CD14-positive monocyte (primary cell): ENCODE data around the gene CAMK4. TPM values are rescaled to one million over a fixed set of nuclear protein-coding genes. Genes with fewer than 3 reads are reported as not detected.
"Not testable (repeated sequence)": the region's sequence is repeated elsewhere in the genome, so short reads cannot be mapped to it uniquely, and the experiment has no call there.

Experiments
- DNase-seq, 3 donors: peaks; one replicate each; pipeline ENCODE4 v3.0.0-alpha.2; 2011 to 2022
- H2AFZ ChIP-seq: 2 replicates; pipeline ENCODE4 v1.6.0; 2012; ENCODE audit warnings: mild to moderate bottlenecking, low read depth, low read length, inconsistent platforms; ENCODE audit not compliant: insufficient read depth, poor library complexity, severe bottlenecking
- H3K27ac ChIP-seq, 2 donors: 1 replicate in 1 of 2; 2 replicates in 1 of 2; pipeline ENCODE4 v1.5.1; 2012 to 2013; ENCODE audit warnings: low read length in 2 of 2, control low read depth in 1 of 2, inconsistent platforms in 1 of 2, low read depth in 1 of 2, mild to moderate bottlenecking in 1 of 2
- H3K27me3 ChIP-seq, 2 donors: one replicate each; pipeline versions ENCODE4 v1.6.0 to v1.6.1; 2011 to 2013; ENCODE audit warnings: low read length in 2 of 2; ENCODE audit not compliant: control insufficient read depth in 2 of 2, insufficient read depth in 2 of 2
- H3K36me3 ChIP-seq, 2 donors: replicated peaks in 1 of 2; 1 replicate in 1 of 2; 2 replicates in 1 of 2; pipeline versions ENCODE4 v1.5.1 to v1.6.1; 2012 to 2013; ENCODE audit warnings: low read length in 2 of 2, control low read depth in 1 of 2, inconsistent platforms in 1 of 2, mild to moderate bottlenecking in 1 of 2; ENCODE audit not compliant: insufficient read depth in 2 of 2, control insufficient read depth in 1 of 2
- H3K4me1 ChIP-seq, 2 donors: 1 replicate in 1 of 2; 2 replicates in 1 of 2; pipeline versions ENCODE4 v1.5.1 to v1.6.1; 2012 to 2013; ENCODE audit warnings: low read length in 2 of 2, control low read depth in 1 of 2, inconsistent platforms in 1 of 2, mild to moderate bottlenecking in 1 of 2, moderate library complexity in 1 of 2; ENCODE audit not compliant: insufficient read depth in 2 of 2, control insufficient read depth in 1 of 2
- H3K4me2 ChIP-seq: replicated peaks from 2 replicates; pipeline ENCODE3; 2012; ENCODE audit warnings: low read length, moderate library complexity, mild to moderate bottlenecking; ENCODE audit not compliant: poor library complexity, severe bottlenecking; ENCODE audit errors: extremely low read depth
- H3K4me3 ChIP-seq, 3 experiments: fragments of 200-600 bp in 1 of 3; sonication (generic) in 1 of 3; replicated peaks in 1 of 3; 1 replicate in 2 of 3; 2 replicates in 1 of 3; pipeline ENCODE4 v1.5.1; 2011 to 2013; ENCODE audit warnings: low read length in 3 of 3, mild to moderate bottlenecking in 3 of 3, control low read depth in 2 of 3, low read depth in 2 of 3, inconsistent platforms in 1 of 3, moderate library complexity in 1 of 3
- H3K79me2 ChIP-seq: 2 replicates; pipeline ENCODE4 v1.6.0; 2012; ENCODE audit warnings: mild to moderate bottlenecking, control low read depth, inconsistent platforms, low read length, moderate library complexity; ENCODE audit not compliant: insufficient read depth
- H3K9ac ChIP-seq: 2 replicates; pipeline ENCODE4 v1.6.0; 2017; ENCODE audit warnings: low read length, mild to moderate bottlenecking; ENCODE audit not compliant: insufficient read depth, poor library complexity, severe bottlenecking
- H3K9me3 ChIP-seq, 2 donors: replicated peaks in 1 of 2; 1 replicate in 1 of 2; 2 replicates in 1 of 2; pipeline versions ENCODE4 v1.5.1 to v1.6.1; 2012 to 2013; ENCODE audit warnings: low read length in 2 of 2, control low read depth in 1 of 2; ENCODE audit not compliant: control insufficient read depth in 1 of 2, insufficient read depth in 1 of 2
- H4K20me1 ChIP-seq: 2 replicates; pipeline ENCODE4 v1.6.0; 2012; ENCODE audit warnings: mild to moderate bottlenecking, low read length, control low read depth, moderate library complexity; ENCODE audit not compliant: insufficient read depth
- H3K27ac Mint-ChIP-seq, 7 donors: one replicate each; pipeline ENCODE4 v1.8.0; 2020; ENCODE audit warnings: mild to moderate bottlenecking in 7 of 7, mixed read lengths in 7 of 7, moderate library complexity in 6 of 7, inconsistent platforms in 2 of 7
- H3K27me3 Mint-ChIP-seq, 3 donors: one replicate each; pipeline ENCODE4 v1.8.0; 2021 to 2022; ENCODE audit warnings: low read depth in 3 of 3, mild to moderate bottlenecking in 3 of 3, mixed read lengths in 3 of 3, moderate library complexity in 3 of 3, inconsistent platforms in 1 of 3
- H3K36me3 Mint-ChIP-seq, 2 donors: one replicate each; pipeline ENCODE4 v1.8.0; 2020; ENCODE audit warnings: mixed read lengths in 2 of 2, inconsistent platforms in 1 of 2, mild to moderate bottlenecking in 1 of 2
- H3K4me1 Mint-ChIP-seq: one replicate; pipeline ENCODE4 v1.8.0; 2020; ENCODE audit warnings: mild to moderate bottlenecking, mixed read lengths
- H3K4me3 Mint-ChIP-seq, 2 donors: one replicate each; pipeline ENCODE4 v1.8.0; 2020; ENCODE audit warnings: mild to moderate bottlenecking in 2 of 2, mixed read lengths in 2 of 2, moderate library complexity in 1 of 2
- H3K9me3 Mint-ChIP-seq, 7 donors: one replicate each; pipeline ENCODE4 v1.8.0; 2020 to 2022; ENCODE audit warnings: mixed read lengths in 7 of 7, mild to moderate bottlenecking in 6 of 7, moderate library complexity in 6 of 7, inconsistent platforms in 2 of 7
- WGBS: methylation state at CpG from one replicate; pipeline ENCODE4 v1.1.5; 2013; ENCODE audit warnings: missing lambda C conversion rate; ENCODE audit not compliant: insufficient coverage; 5-methylcytosine and 5-hydroxymethylcytosine counted together
- intact Hi-C, 2 donors: fragments of 100-400 bp; cut with micrococcal nuclease; formaldehyde crosslinking; loops; one replicate each; pipeline versions ENCODE4 v1.15.0 to v1.15.1; 2023
- polyA plus RNA-seq, 3 donors: library from polyadenylated mRNA; depleted of rRNA in 1 of 3; unstranded in 2 of 3; stranded (reverse) in 1 of 3; fragments of 300-500 nt in 2 of 3; fragments of >200 nt in 1 of 3; fragmentation: Illumina TruSeq in 2 of 3; gene quantifications; 1 replicate in 2 of 3; 2 replicates in 1 of 3; pipeline ENCODE4 v1.2.3, GENCODE V29; 2012 to 2021
- TF ChIP-seq, protein P1 (sequence below): fragments of 200-600 bp; IDR thresholded peaks from one replicate; pipeline ENCODE4 v1.8.0; 2022; ENCODE audit warnings: antibody characterized with exemption, mild to moderate bottlenecking

Gene CAMK4
- polyA plus RNA-seq, 3 donors, result 0.24 to 0.28 TPM; not detected in 1

DNA sequence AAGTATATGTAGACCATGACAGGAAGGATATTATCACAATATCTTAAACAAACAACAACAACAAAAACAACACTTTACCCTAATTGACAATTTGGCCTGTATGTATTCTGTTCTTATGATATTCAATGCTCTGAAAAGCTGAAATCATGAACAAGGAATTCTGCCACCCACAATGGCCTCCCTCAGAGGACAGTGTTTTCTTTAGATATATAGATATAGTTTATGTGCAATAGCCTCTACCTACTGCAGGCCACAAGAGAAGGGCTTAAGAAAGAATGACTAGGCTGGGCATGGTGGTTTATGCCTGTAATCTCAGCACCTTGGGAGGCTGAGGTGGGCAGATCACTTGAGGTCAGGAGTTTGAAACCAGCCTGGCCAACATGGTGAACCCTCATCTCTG, 183.4 kb downstream of the CAMK4 start:
- Histone ChIP-seq H4K20me1 (no peaks in the 10 kb centered on the region), H3K9me3 (peaks cover 0 to 7% of the 10 kb centered on the region in 2 donors), H3K4me2 (no peak overlapping the region), H2AFZ (no peak overlapping the region), H3K9ac (no peak overlapping the region), H3K79me2 (no peaks in the 10 kb centered on the region), H3K27ac (no peak overlapping the region), H3K4me1 (no peaks in the 10 kb centered on the region), H3K4me3 (no peak overlapping the region), H3K27me3 (no peaks in the 10 kb centered on the region), H3K36me3 (no peaks in the 10 kb centered on the region)
- intact Hi-C loops, result no loop called here
- Mint-ChIP-seq H3K4me3 (no peak overlapping the region), H3K27me3 (peaks cover 0 to 3% (median 0%) of the 10 kb centered on the region in 3 donors), H3K4me1 (no peaks in the 10 kb centered on the region), H3K9me3 (peaks cover 0 to 7% (median 4%) of the 10 kb centered on the region in 7 donors), H3K27ac (no peak overlapping the region), H3K36me3 (no peaks in the 10 kb centered on the region)
- TF ChIP-seq, protein P1, sequence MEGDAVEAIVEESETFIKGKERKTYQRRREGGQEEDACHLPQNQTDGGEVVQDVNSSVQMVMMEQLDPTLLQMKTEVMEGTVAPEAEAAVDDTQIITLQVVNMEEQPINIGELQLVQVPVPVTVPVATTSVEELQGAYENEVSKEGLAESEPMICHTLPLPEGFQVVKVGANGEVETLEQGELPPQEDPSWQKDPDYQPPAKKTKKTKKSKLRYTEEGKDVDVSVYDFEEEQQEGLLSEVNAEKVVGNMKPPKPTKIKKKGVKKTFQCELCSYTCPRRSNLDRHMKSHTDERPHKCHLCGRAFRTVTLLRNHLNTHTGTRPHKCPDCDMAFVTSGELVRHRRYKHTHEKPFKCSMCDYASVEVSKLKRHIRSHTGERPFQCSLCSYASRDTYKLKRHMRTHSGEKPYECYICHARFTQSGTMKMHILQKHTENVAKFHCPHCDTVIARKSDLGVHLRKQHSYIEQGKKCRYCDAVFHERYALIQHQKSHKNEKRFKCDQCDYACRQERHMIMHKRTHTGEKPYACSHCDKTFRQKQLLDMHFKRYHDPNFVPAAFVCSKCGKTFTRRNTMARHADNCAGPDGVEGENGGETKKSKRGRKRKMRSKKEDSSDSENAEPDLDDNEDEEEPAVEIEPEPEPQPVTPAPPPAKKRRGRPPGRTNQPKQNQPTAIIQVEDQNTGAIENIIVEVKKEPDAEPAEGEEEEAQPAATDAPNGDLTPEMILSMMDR, result no peak
- no peak for DNase-seq

DNA sequence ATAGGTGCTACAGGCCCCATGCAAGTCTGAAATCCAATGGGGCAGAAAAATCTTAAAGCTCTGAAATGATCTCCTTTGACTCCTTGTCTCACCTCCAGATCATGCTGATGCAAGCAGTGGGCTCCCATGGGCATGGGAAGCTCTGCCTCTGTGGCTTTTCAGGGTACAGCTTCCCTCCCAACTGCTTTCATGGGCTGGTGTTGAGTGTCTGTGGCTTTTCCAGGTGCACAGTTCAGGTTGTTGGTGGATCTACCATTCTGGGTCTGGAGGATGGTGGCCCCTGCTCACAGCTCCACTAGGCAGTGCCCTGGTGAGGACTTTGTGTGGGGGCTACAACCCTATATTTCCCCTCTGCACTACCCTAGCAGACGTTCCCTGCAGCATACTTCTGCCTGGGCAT, 184.6 kb downstream of the CAMK4 start:
- H3K79me2 ChIP-seq, result no peaks in the 10 kb centered on the region
- H3K9me3 ChIP-seq, result peaks cover 0 to 7% of the 10 kb centered on the region in 2 donors
- Mint-ChIP-seq H3K27ac (no peak overlapping the region), H3K9me3 (peaks cover 0 to 7% (median 4%) of the 10 kb centered on the region in 7 donors), H3K27me3 (peaks cover 0 to 3% (median 0%) of the 10 kb centered on the region in 3 donors), H3K36me3 (no peaks in the 10 kb centered on the region), H3K4me1 (no peaks in the 10 kb centered on the region), H3K4me3 (no peak overlapping the region)
- H3K4me1 ChIP-seq, result no peaks in the 10 kb centered on the region
- H3K36me3 ChIP-seq, result no peaks in the 10 kb centered on the region
- WGBS, result 88% methylated on average over 1 of the region's 1 CpG
- no peak overlapping the region for H3K4me3 ChIP-seq
- no peak overlapping the region for H3K27ac ChIP-seq
- TF ChIP-seq, protein P1, result no peak
- DNase-seq, result no peak
- intact Hi-C loops, result no loop called here
- no peak overlapping the region for H3K9ac ChIP-seq
- no peaks in the 10 kb centered on the region for H4K20me1 ChIP-seq
- H3K27me3 ChIP-seq, result no peaks in the 10 kb centered on the region
- H2AFZ ChIP-seq, result no peak overlapping the region
- no peak overlapping the region for H3K4me2 ChIP-seq

DNA sequence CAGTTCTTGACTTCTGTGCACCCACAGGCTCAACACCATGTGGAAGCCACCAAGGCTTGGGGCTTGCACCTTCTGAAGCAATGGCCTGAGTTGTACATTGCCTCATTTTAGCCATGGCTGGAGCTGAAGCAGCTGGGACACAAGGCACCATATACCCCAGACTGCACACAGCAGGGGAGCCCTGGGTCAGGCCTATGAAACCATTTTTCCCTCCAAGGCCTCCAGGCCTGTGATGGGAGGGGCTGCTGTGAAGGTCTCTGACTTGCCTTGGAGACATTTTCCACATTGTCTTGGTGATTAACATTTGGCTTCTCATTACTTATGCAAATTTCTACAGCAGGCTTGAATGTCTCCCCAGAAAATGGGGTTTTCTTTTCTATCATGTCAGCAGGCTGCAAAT, 185.1 kb downstream of the CAMK4 start:
- H3K9me3 Mint-ChIP-seq, DNase-seq, H3K4me3 Mint-ChIP-seq, H3K36me3 Mint-ChIP-seq, H3K27me3 Mint-ChIP-seq, H3K27ac Mint-ChIP-seq, H4K20me1 ChIP-seq, H3K9me3 ChIP-seq, H2AFZ ChIP-seq, H3K27me3 ChIP-seq, H3K4me1 ChIP-seq, H3K79me2 ChIP-seq, H3K4me3 ChIP-seq, H3K4me2 ChIP-seq, H3K27ac ChIP-seq, intact Hi-C loops, H3K9ac ChIP-seq, H3K36me3 ChIP-seq, H3K4me1 Mint-ChIP-seq: not testable (repeated sequence)

DNA sequence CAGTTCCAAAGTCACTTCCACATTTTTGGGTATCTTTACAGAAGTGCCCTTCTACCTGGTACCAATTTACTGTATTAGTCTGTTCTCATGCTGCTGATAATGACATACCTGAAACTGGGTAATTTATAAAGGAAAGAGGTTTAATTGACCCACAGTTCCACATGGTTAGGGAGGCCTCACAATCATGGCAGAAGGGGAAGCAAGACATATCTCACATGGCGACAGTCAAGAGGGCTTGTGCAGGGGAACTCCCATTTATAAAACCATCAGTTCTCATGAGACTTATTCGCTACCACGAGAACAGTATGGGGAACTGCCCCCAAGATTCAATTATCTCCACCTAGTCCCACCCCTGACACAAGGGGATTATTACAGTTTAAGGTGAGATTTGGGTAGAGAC, 185.9 kb downstream of the CAMK4 start:
- intact Hi-C loops, H4K20me1 ChIP-seq, H3K4me2 ChIP-seq, H3K9ac ChIP-seq, H3K27ac ChIP-seq, H3K36me3 Mint-ChIP-seq, DNase-seq, H3K36me3 ChIP-seq, H3K4me1 ChIP-seq, H3K27ac Mint-ChIP-seq, H2AFZ ChIP-seq, H3K27me3 ChIP-seq, H3K9me3 Mint-ChIP-seq, H3K79me2 ChIP-seq, H3K27me3 Mint-ChIP-seq, H3K4me3 Mint-ChIP-seq, H3K4me1 Mint-ChIP-seq, H3K4me3 ChIP-seq, H3K9me3 ChIP-seq: not testable (repeated sequence)
- no CpG with 5 or more reads among the region's 3 CpGs for WGBS
